ENCODE results near the gene HHIPL1.

DNA sequence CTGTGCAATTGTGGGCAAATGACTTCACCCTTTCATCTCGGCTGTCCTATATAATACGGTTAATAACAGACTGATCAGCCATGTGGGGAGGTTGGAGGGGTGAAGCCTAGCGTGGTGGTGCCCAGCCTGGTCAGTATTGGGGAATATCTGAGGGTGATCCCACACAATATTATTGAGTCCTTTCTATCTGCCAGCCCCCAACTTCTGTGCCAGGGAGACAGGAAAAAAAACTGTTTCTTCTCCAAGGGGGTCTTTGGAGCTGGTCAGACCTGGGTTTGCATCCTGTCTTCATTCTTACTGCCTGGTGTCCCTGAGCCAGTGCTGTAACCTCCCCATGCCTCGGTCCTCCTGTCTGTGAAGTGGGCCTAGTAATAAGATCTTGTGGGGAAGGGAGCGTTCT lies 45.7 kb downstream of the HHIPL1 start:
- TF ChIP-seq, protein P1, sequence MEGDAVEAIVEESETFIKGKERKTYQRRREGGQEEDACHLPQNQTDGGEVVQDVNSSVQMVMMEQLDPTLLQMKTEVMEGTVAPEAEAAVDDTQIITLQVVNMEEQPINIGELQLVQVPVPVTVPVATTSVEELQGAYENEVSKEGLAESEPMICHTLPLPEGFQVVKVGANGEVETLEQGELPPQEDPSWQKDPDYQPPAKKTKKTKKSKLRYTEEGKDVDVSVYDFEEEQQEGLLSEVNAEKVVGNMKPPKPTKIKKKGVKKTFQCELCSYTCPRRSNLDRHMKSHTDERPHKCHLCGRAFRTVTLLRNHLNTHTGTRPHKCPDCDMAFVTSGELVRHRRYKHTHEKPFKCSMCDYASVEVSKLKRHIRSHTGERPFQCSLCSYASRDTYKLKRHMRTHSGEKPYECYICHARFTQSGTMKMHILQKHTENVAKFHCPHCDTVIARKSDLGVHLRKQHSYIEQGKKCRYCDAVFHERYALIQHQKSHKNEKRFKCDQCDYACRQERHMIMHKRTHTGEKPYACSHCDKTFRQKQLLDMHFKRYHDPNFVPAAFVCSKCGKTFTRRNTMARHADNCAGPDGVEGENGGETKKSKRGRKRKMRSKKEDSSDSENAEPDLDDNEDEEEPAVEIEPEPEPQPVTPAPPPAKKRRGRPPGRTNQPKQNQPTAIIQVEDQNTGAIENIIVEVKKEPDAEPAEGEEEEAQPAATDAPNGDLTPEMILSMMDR (IDR thresholded peaks at IDR 0.05; ENCODE audit: insufficient read depth, low read length, poor library complexity, severe bottlenecking): no peak
- no peak for TF ChIP-seq EZH2phosphoT487 (conservative IDR thresholded peaks at IDR 0.05; ENCODE audit: low read length)
